WTC11 (cell line): Measurements from ENCODE around the gene PPP6R3. TPM values are rescaled to one million over a fixed set of nuclear protein-coding genes. Genes with fewer than 3 reads are reported as not detected.

Source experiments
- ATAC-seq: fragments of 200-7000 bp; cut with Tn5 transposase; 2 replicates; pipeline ENCODE4 v1.10.0; 2021; ENCODE audit warnings: mild to moderate bottlenecking, moderate library complexity
- CTCF ChIA-PET: fragments of 300-600 bp; sonication (Branson Sonifier 250); formaldehyde crosslinking; loops from one replicate; lab custom pipeline; 2021; ENCODE audit warnings: antibody characterized with exemption; lab: Charles Lee
- POLR2A ChIA-PET: fragments of 350-600 bp; sonication (Branson Sonifier 250); formaldehyde crosslinking; loops from one replicate; lab custom pipeline; 2021; ENCODE audit warnings: antibody characterized with exemption; lab: Charles Lee
- DNase-seq: peaks from one replicate; pipeline ENCODE4 v3.0.0; 2021; ENCODE audit warnings: low spot score
- H3K27ac Mint-ChIP-seq: 2 replicates; pipeline ENCODE4 v1.8.0; 2021; ENCODE audit warnings: mixed read lengths
- H3K27me3 Mint-ChIP-seq: 2 replicates; pipeline ENCODE4 v1.8.0; 2021; ENCODE audit warnings: low read depth, mild to moderate bottlenecking, moderate library complexity, mixed read lengths
- H3K36me3 Mint-ChIP-seq: 2 replicates; pipeline ENCODE4 v1.8.0; 2021; ENCODE audit warnings: mixed read lengths
- H3K4me1 Mint-ChIP-seq: 2 replicates; pipeline ENCODE4 v1.8.0; 2022; ENCODE audit warnings: mixed read lengths
- H3K4me3 Mint-ChIP-seq: 2 replicates; pipeline ENCODE4 v1.8.0; 2021; ENCODE audit warnings: mild to moderate bottlenecking, moderate library complexity, mixed read lengths
- H3K9me3 Mint-ChIP-seq: 2 replicates; pipeline ENCODE4 v1.8.0; 2021; ENCODE audit warnings: mixed read lengths
- AR ChIP-seq: fragments of 250-450 bp; sonication (Bioruptor Pico); IDR thresholded peaks from 2 replicates; pipeline ENCODE4 v1.9.0; 2021; ENCODE audit warnings: mild to moderate bottlenecking
- ARID4B ChIP-seq: sonication (generic); formaldehyde crosslinking; IDR thresholded peaks from 2 replicates; pipeline ENCODE4 v1.8.0; 2023; ENCODE audit warnings: missing genetic modification reagents, mild to moderate bottlenecking, borderline replicate concordance
- ATF6 ChIP-seq: sonication (generic); formaldehyde crosslinking; IDR thresholded peaks from 2 replicates; pipeline ENCODE4 v1.8.1; 2023; ENCODE audit warnings: mild to moderate bottlenecking, missing genetic modification reagents
- E2F1 ChIP-seq: sonication (generic); formaldehyde crosslinking; IDR thresholded peaks from 2 replicates; pipeline ENCODE4 v1.8.0; 2022; ENCODE audit warnings: mild to moderate bottlenecking, missing genetic modification reagents
- ETV6 ChIP-seq: sonication (generic); formaldehyde crosslinking; IDR thresholded peaks from 2 replicates; pipeline ENCODE4 v1.8.1; 2022; ENCODE audit warnings: mild to moderate bottlenecking, missing genetic modification reagents
- FOXK1 ChIP-seq: sonication (generic); formaldehyde crosslinking; IDR thresholded peaks from 2 replicates; pipeline ENCODE4 v1.8.0; 2022; ENCODE audit warnings: mild to moderate bottlenecking, moderate library complexity, missing genetic modification reagents
- MYBL2 ChIP-seq: sonication (generic); formaldehyde crosslinking; IDR thresholded peaks from 2 replicates; pipeline ENCODE4 v1.8.1; 2023; ENCODE audit warnings: mild to moderate bottlenecking, moderate library complexity, missing genetic modification reagents
- OVOL2 ChIP-seq: fragments of 250-450 bp; sonication (Bioruptor Pico); IDR thresholded peaks from 2 replicates; pipeline ENCODE4 v1.9.0; 2021; ENCODE audit warnings: mild to moderate bottlenecking, borderline replicate concordance
- PRDM15 ChIP-seq: sonication (generic); formaldehyde crosslinking; IDR thresholded peaks from 2 replicates; pipeline ENCODE4 v1.8.0; 2022; ENCODE audit warnings: missing genetic modification reagents
- SOX15 ChIP-seq: fragments of 250-450 bp; sonication (Bioruptor Pico); IDR thresholded peaks from 2 replicates; pipeline ENCODE4 v1.9.0; 2021; ENCODE audit warnings: mild to moderate bottlenecking
- SP1 ChIP-seq: sonication (generic); formaldehyde crosslinking; conservative IDR thresholded peaks from 2 replicates; pipeline ENCODE4 v1.8.1; 2022; ENCODE audit warnings: missing genetic modification reagents
- TP53 ChIP-seq: sonication (generic); formaldehyde crosslinking; IDR thresholded peaks from 2 replicates; pipeline ENCODE4 v1.8.1; 2023; ENCODE audit warnings: mild to moderate bottlenecking, missing genetic modification reagents
- ZBTB43 ChIP-seq: sonication (generic); formaldehyde crosslinking; IDR thresholded peaks from 2 replicates; pipeline ENCODE4 v1.8.1; 2023; ENCODE audit warnings: mild to moderate bottlenecking, missing genetic modification reagents
- ZMAT4 ChIP-seq: fragments of 250-450 bp; sonication (Bioruptor Pico); IDR thresholded peaks from 2 replicates; pipeline ENCODE4 v1.9.0; 2021; ENCODE audit warnings: mild to moderate bottlenecking
- ZNF232 ChIP-seq: sonication (generic); formaldehyde crosslinking; IDR thresholded peaks from 2 replicates; pipeline ENCODE4 v1.8.0; 2022; ENCODE audit warnings: mild to moderate bottlenecking, missing genetic modification reagents
- ZNF416 ChIP-seq: fragments of 250-450 bp; sonication (Bioruptor Pico); IDR thresholded peaks from 2 replicates; pipeline ENCODE4 v1.9.0; 2021; ENCODE audit warnings: mild to moderate bottlenecking, inconsistent platforms
- ZNF512 ChIP-seq: sonication (generic); formaldehyde crosslinking; IDR thresholded peaks from 2 replicates; pipeline ENCODE4 v1.8.1; 2022; ENCODE audit warnings: missing genetic modification reagents, borderline replicate concordance
- total RNA-seq: library from RNA; stranded (reverse); gene quantifications from 3 replicates; pipeline ENCODE4 v1.2.3, GENCODE V29; 2021

The PPP6R3 gene
- total RNA-seq, 1 experiment from 2014 or later: 138 TPM

GRCh38 chr11:68429661-68430060 is 30.9 kb upstream of the PPP6R3 start:
- Mint-ChIP-seq H3K27me3 (no peaks in the 10 kb centered on the region), H3K4me3 (no peak overlapping the region), H3K36me3 (peaks cover 53% of the 10 kb centered on the region), H3K4me1 (no peaks in the 10 kb centered on the region), H3K27ac (no peak overlapping the region), H3K9me3 (peaks cover 22% of the 10 kb centered on the region)
- POLR2A ChIA-PET: no interaction called here
- CTCF ChIA-PET: no interaction called here
- DNase-seq (no peak), ATAC-seq (no peak)
- no peak for TF ChIP-seq ZNF416 (CRISPR knock-in tag)
- TF ChIP-seq FOXK1 (CRISPR knock-in tag): no peak
- TF ChIP-seq ATF6: no peak
- no peak for TF ChIP-seq E2F1
- TF ChIP-seq SOX15 (CRISPR knock-in tag): no peak
- TF ChIP-seq OVOL2 (CRISPR knock-in tag): no peak
- no peak for TF ChIP-seq TP53 (CRISPR knock-in tag)

GRCh38 chr11:68430384-68430783 is 30.2 kb upstream of the PPP6R3 start:
- ChIA-PET POLR2A (no interaction called here), CTCF (interaction anchor here (0.6 kb wide), 1 partner anchor 133 kb away, joined by 5 read pairs; no protein-coding TSS in a partner anchor)
- Mint-ChIP-seq H3K9me3 (peaks cover 22% of the 10 kb centered on the region), H3K27ac (no peak overlapping the region), H3K4me1 (no peaks in the 10 kb centered on the region), H3K27me3 (no peaks in the 10 kb centered on the region), H3K36me3 (peaks cover 46% of the 10 kb centered on the region), H3K4me3 (no peak overlapping the region)
- ATAC-seq: no peak
- DNase-seq: no peak
- TF ChIP-seq AR (no peak), SP1 (no peak), ETV6 (CRISPR knock-in tag) (no peak), ZBTB43 (CRISPR knock-in tag) (no peak), ZMAT4 (CRISPR knock-in tag) (no peak), ZNF232 (CRISPR knock-in tag) (no peak), PRDM15 (CRISPR knock-in tag) (no peak), ZNF512 (CRISPR knock-in tag) (no peak), MYBL2 (CRISPR knock-in tag) (no peak), ARID4B (CRISPR knock-in tag) (no peak)
